ENCODE results near the gene HMHB1.

HMHB1 gene

GRCh38 chr5:143812085-143812705 lies at the start of gene HMHB1:
TSS of gene HMHB1 (plus strand) at chr5:143812161.
- DNase-seq, result no peak

GRCh38 chr5:143762636-143763220 lies 49.2 kb upstream of the HMHB1 start:
- no peak for DNase-seq

- DNase-seq, result no peak
Measured at GRCh38 chr5:143767162-143767561, 44.8 kb upstream of the HMHB1 start.

- no peak for DNase-seq
Measured at GRCh38 chr5:143769026-143769786, 42.8 kb upstream of the HMHB1 start.

GRCh38 chr5:143770450-143770849 lies 41.5 kb upstream of the HMHB1 start:
- no peak for DNase-seq

GRCh38 chr5:143771189-143771588 lies 40.8 kb upstream of the HMHB1 start:
- no peak for DNase-seq

- DNase-seq, result no peak
Measured at GRCh38 chr5:143771602-143772001, 40.4 kb upstream of the HMHB1 start.

- DNase-seq, result no peak
Measured at GRCh38 chr5:143772621-143773020, 39.3 kb upstream of the HMHB1 start.

- no peak for DNase-seq
Measured at GRCh38 chr5:143775258-143775657, 36.7 kb upstream of the HMHB1 start.

GRCh38 chr5:143776951-143777350 lies 35.0 kb upstream of the HMHB1 start:
- no peak for DNase-seq

GRCh38 chr5:143779506-143779905 lies 32.5 kb upstream of the HMHB1 start:
- no peak for DNase-seq

GRCh38 chr5:143781993-143782520 lies 29.9 kb upstream of the HMHB1 start:
- no peak for DNase-seq

GRCh38 chr5:143782588-143783386 lies 29.2 kb upstream of the HMHB1 start:
- no peak for DNase-seq

- DNase-seq, result no peak
Measured at GRCh38 chr5:143788401-143788800, 23.6 kb upstream of the HMHB1 start.

GRCh38 chr5:143790457-143791112 lies 21.4 kb upstream of the HMHB1 start:
- DNase-seq, result no peak

GRCh38 chr5:143791848-143792731 lies 19.9 kb upstream of the HMHB1 start:
- no peak for DNase-seq

GRCh38 chr5:143793249-143793648 lies 18.7 kb upstream of the HMHB1 start:
- no peak for DNase-seq

- no peak for DNase-seq
Measured at GRCh38 chr5:143796125-143796524, 15.8 kb upstream of the HMHB1 start.

GRCh38 chr5:143796753-143797152 lies 15.2 kb upstream of the HMHB1 start:
- no peak for DNase-seq

- DNase-seq, result no peak
Measured at GRCh38 chr5:143800715-143801114, 11.2 kb upstream of the HMHB1 start.

GRCh38 chr5:143801252-143801939 lies 10.6 kb upstream of the HMHB1 start:
- no peak for DNase-seq

Data from activated CD8-positive, alpha-beta memory T cell treated with anti-CD3 and anti-CD28 coated beads, Interleukin-2, amount 50 U/mL, for 4 hours (primary cell).